ENCODE results near the gene PRKAB2. TPM values are rescaled to one million over a fixed set of nuclear protein-coding genes. Genes with fewer than 3 reads are reported as not detected.

Gene PRKAB2
- total and polyA plus RNA-seq, 2 of the 13 experiments (the other 11 are each of a cell fraction or from before 2014, with no cell fraction given), result 44.0 to 118 TPM

- no peak for TF ChIP-seq ZNF713 (CRISPR knock-in tag; IDR thresholded peaks at IDR 0.05)
- TF ChIP-seq NFAT5 (CRISPR knock-in tag; IDR thresholded peaks at IDR 0.05), result no peak
- TF ChIP-seq ZNF781 (CRISPR knock-in tag; IDR thresholded peaks at IDR 0.05; ENCODE audit: borderline replicate concordance, not compliant biosample characterization), result no peak
- TF ChIP-seq, protein P1, sequence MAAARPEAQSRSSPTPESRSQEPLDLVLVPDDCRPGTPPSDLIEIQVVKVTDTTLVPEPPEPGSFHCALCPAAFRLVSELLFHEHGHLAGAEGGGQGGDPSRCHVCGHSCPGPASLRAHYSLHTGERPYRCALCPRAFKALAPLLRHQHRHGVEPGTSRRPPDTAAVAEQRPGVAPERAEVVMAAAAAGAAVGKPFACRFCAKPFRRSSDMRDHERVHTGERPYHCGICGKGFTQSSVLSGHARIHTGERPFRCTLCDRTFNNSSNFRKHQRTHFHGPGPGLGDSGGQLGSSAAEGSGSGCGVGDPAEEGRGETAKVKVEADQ (CRISPR knock-in tag; IDR thresholded peaks at IDR 0.05; ENCODE audit: borderline replicate concordance), result no peak
- TF ChIP-seq, protein P2, sequence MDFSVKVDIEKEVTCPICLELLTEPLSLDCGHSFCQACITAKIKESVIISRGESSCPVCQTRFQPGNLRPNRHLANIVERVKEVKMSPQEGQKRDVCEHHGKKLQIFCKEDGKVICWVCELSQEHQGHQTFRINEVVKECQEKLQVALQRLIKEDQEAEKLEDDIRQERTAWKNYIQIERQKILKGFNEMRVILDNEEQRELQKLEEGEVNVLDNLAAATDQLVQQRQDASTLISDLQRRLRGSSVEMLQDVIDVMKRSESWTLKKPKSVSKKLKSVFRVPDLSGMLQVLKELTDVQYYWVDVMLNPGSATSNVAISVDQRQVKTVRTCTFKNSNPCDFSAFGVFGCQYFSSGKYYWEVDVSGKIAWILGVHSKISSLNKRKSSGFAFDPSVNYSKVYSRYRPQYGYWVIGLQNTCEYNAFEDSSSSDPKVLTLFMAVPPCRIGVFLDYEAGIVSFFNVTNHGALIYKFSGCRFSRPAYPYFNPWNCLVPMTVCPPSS (IDR thresholded peaks at IDR 0.05), result no peak
- TF ChIP-seq ZNF362 (CRISPR knock-in tag; IDR thresholded peaks at IDR 0.05; ENCODE audit: borderline replicate concordance), result peak; percentile 42; the same call in 1 of the 2 replicates
- TF ChIP-seq, protein P3, sequence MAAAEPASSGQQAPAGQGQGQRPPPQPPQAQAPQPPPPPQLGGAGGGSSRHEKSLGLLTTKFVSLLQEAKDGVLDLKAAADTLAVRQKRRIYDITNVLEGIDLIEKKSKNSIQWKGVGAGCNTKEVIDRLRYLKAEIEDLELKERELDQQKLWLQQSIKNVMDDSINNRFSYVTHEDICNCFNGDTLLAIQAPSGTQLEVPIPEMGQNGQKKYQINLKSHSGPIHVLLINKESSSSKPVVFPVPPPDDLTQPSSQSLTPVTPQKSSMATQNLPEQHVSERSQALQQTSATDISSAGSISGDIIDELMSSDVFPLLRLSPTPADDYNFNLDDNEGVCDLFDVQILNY (CRISPR knock-in tag; conservative IDR thresholded peaks at IDR 0.05), result no peak; the same call in 1 of the 2 replicates
- TF ChIP-seq, protein P4, sequence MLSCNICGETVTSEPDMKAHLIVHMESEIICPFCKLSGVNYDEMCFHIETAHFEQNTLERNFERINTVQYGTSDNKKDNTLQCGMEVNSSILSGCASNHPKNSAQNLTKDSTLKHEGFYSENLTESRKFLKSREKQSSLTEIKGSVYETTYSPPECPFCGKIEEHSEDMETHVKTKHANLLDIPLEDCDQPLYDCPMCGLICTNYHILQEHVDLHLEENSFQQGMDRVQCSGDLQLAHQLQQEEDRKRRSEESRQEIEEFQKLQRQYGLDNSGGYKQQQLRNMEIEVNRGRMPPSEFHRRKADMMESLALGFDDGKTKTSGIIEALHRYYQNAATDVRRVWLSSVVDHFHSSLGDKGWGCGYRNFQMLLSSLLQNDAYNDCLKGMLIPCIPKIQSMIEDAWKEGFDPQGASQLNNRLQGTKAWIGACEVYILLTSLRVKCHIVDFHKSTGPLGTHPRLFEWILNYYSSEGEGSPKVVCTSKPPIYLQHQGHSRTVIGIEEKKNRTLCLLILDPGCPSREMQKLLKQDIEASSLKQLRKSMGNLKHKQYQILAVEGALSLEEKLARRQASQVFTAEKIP (CRISPR knock-in tag; IDR thresholded peaks at IDR 0.05; ENCODE audit: borderline replicate concordance), result no peak
- TF ChIP-seq POGK (CRISPR knock-in tag; conservative IDR thresholded peaks at IDR 0.05), result peak; percentile 78
- no peak; the same call in 1 of the 2 replicates for TF ChIP-seq TOPORS (CRISPR knock-in tag; IDR thresholded peaks at IDR 0.05)
Observed at GRCh38 chr1:147172168-147173016, at the start of gene PRKAB2 (continued).
